PC-3 (cell line): ENCODE results near the gene SORL1.

ENCODE experiments used
- EZH2 ChIP-seq: fragments of 300-600 bp; sonication (generic); IDR thresholded peaks from one replicate; pipeline ENCODE4 v1.6.1; 2017; ENCODE audit warnings: antibody characterized with exemption, mild to moderate bottlenecking, low read length; ENCODE audit not compliant: unreplicated experiment
- EZH2phosphoT487 ChIP-seq: fragments of 300-600 bp; sonication (generic); IDR thresholded peaks from 2 replicates; pipeline ENCODE4 v1.6.1; 2018; ENCODE audit warnings: mild to moderate bottlenecking, antibody characterized with exemption, low read length, borderline replicate concordance
- TF ChIP-seq, protein P1 (sequence below): fragments of 300-600 bp; sonication (generic); conservative IDR thresholded peaks from 2 replicates; pipeline ENCODE4 v1.5.1; 2017; ENCODE audit warnings: antibody characterized with exemption, low read depth, mild to moderate bottlenecking, low read length

DNA sequence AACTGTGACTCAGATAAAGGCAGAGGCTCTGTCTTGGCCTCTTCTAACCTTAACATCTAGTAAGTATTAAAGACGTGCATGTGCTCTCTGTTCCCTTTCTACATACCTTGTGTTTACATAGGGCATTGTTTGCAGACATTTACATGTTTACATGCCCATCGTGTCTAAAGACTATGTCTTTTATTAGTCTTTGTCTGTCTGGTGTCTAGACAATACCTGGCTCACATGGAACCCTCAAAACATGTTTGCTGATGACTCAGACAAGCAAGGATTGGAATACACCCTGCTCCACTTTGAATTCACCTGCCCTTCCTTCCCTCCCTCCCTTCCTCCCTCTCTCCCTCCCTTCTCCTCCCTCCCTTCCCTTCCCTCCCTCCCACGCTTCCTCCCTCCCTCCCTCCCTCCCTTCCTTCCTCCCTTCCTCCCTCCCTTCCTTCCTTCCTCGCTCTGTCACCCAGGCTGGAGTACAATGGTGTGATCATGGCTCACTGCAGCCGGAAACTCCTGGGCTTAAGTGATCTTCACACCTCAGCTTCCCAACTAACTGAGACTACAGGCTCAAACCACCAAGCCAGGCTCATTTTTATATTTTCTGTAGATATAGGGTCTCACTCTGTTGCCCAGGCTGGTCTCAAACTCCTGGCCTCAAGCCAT is 24.4 kb downstream of the SORL1 start:
- TF ChIP-seq, protein P1, sequence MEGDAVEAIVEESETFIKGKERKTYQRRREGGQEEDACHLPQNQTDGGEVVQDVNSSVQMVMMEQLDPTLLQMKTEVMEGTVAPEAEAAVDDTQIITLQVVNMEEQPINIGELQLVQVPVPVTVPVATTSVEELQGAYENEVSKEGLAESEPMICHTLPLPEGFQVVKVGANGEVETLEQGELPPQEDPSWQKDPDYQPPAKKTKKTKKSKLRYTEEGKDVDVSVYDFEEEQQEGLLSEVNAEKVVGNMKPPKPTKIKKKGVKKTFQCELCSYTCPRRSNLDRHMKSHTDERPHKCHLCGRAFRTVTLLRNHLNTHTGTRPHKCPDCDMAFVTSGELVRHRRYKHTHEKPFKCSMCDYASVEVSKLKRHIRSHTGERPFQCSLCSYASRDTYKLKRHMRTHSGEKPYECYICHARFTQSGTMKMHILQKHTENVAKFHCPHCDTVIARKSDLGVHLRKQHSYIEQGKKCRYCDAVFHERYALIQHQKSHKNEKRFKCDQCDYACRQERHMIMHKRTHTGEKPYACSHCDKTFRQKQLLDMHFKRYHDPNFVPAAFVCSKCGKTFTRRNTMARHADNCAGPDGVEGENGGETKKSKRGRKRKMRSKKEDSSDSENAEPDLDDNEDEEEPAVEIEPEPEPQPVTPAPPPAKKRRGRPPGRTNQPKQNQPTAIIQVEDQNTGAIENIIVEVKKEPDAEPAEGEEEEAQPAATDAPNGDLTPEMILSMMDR, result no peak
- no peak for TF ChIP-seq EZH2phosphoT487
- no peak for TF ChIP-seq EZH2
